Ishikawa (cell line): ENCODE results near the gene KCNJ9.

ENCODE experiments used
- CEBPB ChIP-seq: IDR thresholded peaks from 2 replicates; pipeline ENCODE4 v1.6.1; 2012
- EGR1 ChIP-seq: IDR thresholded peaks from 2 replicates; pipeline ENCODE4 v1.6.1; 2012
- EP300 ChIP-seq: IDR thresholded peaks from 2 replicates; pipeline ENCODE4 v1.6.1; 2012; ENCODE audit warnings: borderline replicate concordance
- MAX ChIP-seq: IDR thresholded peaks from 2 replicates; pipeline ENCODE4 v1.6.1; 2012

- no peak for TF ChIP-seq EP300
- no peak for TF ChIP-seq MAX
- TF ChIP-seq EGR1, result no peak
- TF ChIP-seq CEBPB, result no peak
These were observed 16.0 kb downstream of the KCNJ9 start for GRCh38 chr1:160097151-160097910.
